VCaP (cell line): ENCODE data around the gene SLIT1.

ENCODE experiments used
- H3K27ac ChIP-seq: fragments of 450-650 bp; 2 replicates; pipeline ENCODE4 v1.5.1; 2017
- TF ChIP-seq, protein P1 (sequence below): fragments of 450-650 bp; conservative IDR thresholded peaks from 2 replicates; pipeline ENCODE4 v1.5.1; 2017; ENCODE audit warnings: mild to moderate bottlenecking, moderate library complexity

Gene SLIT1

DNA sequence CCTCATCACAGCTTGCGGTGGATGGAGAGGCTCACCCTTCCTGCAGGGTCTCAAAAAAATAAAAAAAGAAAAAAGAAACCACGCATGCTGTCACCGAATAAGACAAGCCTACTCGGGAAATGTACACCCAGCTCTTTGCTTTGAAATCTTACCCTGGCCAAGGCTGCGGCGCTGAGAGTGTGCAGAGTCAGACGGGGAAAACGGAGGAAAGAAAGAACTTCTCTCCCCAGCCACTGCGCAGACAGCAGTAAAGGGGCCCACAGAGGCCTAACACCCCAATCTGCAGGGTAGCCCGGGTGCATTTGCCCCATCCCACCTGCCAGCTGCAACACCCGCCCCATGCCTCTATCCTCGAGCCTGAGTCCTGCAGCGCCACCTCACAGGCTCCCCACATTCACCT, 14.8 kb downstream of the SLIT1 start:
- TF ChIP-seq, protein P1, sequence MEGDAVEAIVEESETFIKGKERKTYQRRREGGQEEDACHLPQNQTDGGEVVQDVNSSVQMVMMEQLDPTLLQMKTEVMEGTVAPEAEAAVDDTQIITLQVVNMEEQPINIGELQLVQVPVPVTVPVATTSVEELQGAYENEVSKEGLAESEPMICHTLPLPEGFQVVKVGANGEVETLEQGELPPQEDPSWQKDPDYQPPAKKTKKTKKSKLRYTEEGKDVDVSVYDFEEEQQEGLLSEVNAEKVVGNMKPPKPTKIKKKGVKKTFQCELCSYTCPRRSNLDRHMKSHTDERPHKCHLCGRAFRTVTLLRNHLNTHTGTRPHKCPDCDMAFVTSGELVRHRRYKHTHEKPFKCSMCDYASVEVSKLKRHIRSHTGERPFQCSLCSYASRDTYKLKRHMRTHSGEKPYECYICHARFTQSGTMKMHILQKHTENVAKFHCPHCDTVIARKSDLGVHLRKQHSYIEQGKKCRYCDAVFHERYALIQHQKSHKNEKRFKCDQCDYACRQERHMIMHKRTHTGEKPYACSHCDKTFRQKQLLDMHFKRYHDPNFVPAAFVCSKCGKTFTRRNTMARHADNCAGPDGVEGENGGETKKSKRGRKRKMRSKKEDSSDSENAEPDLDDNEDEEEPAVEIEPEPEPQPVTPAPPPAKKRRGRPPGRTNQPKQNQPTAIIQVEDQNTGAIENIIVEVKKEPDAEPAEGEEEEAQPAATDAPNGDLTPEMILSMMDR, result no peak
- H3K27ac ChIP-seq, result peak overlapping the region; percentile 75

DNA sequence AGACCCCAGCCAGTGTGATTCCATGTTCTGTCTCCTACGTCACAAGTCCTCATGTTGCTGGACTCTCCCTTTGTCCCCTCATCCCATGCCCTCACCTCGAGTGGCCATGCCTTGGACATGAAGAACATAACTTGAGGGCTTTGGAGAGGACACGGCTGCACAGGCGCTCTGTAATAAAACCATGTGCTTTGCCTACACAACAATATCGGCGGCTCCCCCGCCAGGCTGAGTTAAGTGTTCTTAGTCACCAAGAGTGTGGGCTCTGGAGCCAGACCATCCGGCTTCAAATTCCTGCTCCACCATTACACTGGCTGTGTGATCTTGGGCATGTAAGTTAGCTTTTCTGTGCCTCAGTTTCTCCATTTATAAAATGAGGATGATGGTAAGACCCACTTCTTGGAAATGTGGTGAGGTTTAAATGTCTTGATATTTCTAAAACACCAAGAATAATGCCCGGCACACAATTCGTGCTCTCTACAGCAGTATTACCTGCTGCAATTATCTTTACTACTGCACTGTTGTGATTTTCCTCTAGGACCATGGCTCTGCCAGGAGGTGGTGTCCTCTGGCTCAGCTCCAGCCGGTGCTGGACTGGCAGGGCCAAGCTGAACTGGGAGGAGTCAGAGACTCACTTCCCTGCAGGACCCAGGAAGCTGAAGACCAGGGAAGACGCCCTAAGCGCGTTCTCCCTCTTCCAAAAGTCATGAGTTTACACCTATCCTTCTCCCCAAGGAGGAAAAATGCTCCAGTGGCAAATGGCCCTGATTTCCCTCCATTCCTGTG, 15.7 kb downstream of the SLIT1 start:
- TF ChIP-seq, protein P1, result 0 out of 2 replicates have a peak, but pooled peaks have one; percentile 21
- H3K27ac ChIP-seq, result peak overlapping the region; percentile 75

DNA sequence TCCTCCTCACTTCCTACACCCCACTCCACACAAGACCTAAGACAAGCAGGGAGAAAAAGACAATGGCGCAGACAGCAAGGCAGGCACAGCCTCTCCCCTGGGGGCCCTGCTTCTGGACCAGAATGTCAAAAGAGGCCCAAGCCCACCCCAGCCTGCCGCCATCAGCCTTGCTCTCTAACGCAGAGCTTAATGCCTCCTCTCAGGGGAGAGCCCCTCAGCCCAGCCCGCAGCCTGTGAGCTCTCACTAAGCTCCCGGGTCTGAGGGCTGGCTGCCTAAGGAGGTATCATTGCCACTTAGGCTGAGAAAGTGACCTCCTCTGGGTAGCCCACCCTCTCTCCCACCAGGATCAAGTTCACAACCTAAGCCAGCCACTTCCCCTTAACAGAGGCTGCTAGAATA, 16.7 kb downstream of the SLIT1 start:
- TF ChIP-seq, protein P1, result no peak
- peak overlapping the region; percentile 75 for H3K27ac ChIP-seq

DNA sequence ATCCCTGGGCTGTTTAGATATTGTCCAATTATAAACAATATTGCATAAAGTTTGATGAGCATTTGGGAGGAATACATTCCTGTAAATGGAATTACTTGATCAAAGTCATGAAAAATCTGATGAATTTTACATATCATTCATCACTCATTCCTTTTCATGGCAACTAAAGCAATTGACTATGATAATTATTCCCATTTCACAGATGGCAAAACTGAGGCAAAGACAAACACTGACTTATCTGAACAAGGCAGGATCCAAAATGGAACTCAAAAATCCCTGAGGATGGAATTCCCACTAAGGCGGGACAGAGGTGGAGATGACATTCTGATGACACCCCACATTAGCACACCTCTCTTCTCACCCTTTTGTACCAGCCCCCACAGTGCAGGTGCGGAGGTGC, 17.1 kb downstream of the SLIT1 start:
- TF ChIP-seq, protein P1, result no peak
- H3K27ac ChIP-seq, result no peak overlapping the region

DNA sequence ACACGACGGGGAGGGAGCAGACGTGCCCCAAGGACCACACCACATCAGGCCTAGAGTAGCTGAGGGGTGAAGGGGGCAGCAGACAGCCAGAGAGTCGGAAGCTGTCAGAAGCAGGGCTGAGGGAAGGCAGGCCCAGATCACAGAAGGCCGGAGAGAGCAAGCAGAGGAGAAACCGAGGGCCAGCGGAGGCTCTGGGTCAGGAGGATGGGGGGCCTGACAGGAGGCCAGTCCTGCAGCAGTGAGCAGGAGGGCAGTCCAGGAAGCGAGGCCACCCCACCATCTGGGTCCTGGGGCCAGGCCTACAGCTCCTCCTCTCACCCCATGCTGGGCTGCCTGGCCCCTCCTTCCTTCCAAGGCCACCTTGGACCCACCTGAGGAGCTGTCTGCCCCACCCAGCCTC, 20.3 kb downstream of the SLIT1 start:
- TF ChIP-seq, protein P1, result no peak
- H3K27ac ChIP-seq, result no peak overlapping the region

DNA sequence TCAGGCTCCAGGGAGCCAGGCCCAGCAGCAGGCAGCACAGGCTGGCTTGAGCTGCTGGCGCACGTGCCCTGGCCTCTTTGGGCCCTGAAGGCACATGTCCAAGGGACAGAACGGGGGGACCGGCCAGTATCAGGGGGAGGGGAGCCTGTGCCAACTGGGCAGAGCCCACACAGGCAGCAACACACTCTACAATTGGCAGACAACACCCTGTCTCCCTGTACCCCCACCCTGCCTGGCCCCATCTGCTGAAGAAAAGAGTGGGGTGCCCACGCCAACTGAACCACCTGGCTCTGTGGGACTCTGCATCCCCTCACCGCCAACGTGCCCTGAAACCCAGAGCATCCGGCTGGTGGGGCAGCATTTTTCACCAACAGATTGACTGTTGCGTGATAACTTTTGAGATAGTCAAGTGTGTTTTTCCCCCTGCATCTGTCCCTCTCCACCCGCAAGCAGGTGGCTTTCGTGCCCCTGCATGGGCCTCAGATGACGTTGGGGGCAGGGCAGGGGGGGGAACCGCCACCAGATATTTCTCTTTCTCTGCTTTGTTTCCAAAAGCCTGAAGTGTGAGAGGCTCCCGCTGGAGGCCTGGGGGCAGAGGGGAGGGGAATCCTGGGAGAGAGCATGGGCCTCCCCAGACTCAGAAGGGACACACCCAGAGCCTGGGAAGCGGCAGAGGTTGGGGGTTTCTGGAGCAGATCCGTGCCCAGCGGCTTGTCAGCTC, 21.8 kb downstream of the SLIT1 start:
- H3K27ac ChIP-seq, result no peak overlapping the region

DNA sequence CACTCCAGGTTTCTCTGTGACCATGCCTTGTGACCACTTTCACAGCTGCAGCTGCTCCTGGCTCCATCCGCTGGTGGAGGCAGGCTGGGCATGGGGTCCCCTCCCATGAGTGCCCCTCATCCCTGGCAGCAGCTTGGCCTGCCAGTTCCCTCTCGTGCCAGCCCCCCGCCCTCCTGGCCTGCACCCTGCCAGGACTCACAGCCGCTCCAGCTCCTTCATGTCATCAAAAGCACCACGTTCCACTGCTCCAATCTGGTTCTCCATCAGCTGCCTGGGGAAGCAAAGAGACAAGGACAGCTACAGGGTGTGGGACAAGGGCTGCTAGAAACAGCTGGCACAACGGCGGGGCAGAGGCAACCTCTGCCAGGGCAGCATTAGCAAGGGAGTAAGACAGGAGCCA, 22.6 kb downstream of the SLIT1 start:
- TF ChIP-seq, protein P1, result no peak
- no peak overlapping the region for H3K27ac ChIP-seq

More for the DNA sequence above, 21.8 kb downstream of the SLIT1 start:
- TF ChIP-seq, protein P1, result no peak
